ENCODE results near the gene DCC.

The DCC gene

GRCh38 chr18:52510139-52510538 is 170.1 kb downstream of the DCC start:
- DNase-seq, result no peak

- no peak for DNase-seq
Measured at GRCh38 chr18:52518086-52518485, 178.1 kb downstream of the DCC start.

GRCh38 chr18:52519021-52519420 is 179.0 kb downstream of the DCC start:
- no peak for DNase-seq

- DNase-seq, result no peak
Measured at GRCh38 chr18:52523566-52523965, 183.6 kb downstream of the DCC start.

- no peak for DNase-seq
Measured at GRCh38 chr18:52531836-52532235, 191.8 kb downstream of the DCC start.

GRCh38 chr18:52536039-52536438 is 196.0 kb downstream of the DCC start:
- DNase-seq, result no peak

GRCh38 chr18:52537261-52537660 is 197.3 kb downstream of the DCC start:
- DNase-seq, result peak in 1 of 2 experiments; percentile 4

- no peak for DNase-seq
Measured at GRCh38 chr18:52541056-52541455, 201.1 kb downstream of the DCC start.

- no peak for DNase-seq
Measured at GRCh38 chr18:52544086-52544485, 204.1 kb downstream of the DCC start.

GRCh38 chr18:52546686-52547346 is 206.8 kb downstream of the DCC start:
- no peak for DNase-seq

- peak; percentile 77 to 93 for DNase-seq
Measured at GRCh38 chr18:52553441-52553840, 213.4 kb downstream of the DCC start.

GRCh38 chr18:52554180-52554579 is 214.2 kb downstream of the DCC start:
- DNase-seq, result no peak

GRCh38 chr18:52567360-52567759 is 227.4 kb downstream of the DCC start:
- DNase-seq, result no peak

- DNase-seq, result no peak
Measured at GRCh38 chr18:52569492-52569891, 229.5 kb downstream of the DCC start.

- DNase-seq, result no peak
Measured at GRCh38 chr18:52570975-52571374, 231.0 kb downstream of the DCC start.

GRCh38 chr18:52572036-52573000 is 232.3 kb downstream of the DCC start:
- no peak for DNase-seq

GRCh38 chr18:52577795-52578194 is 237.8 kb downstream of the DCC start:
- DNase-seq, result peak in 1 of 2 experiments; percentile 23

- DNase-seq, result no peak
Measured at GRCh38 chr18:52582061-52582460, 242.1 kb downstream of the DCC start.

GRCh38 chr18:52582516-52582915 is 242.5 kb downstream of the DCC start:
- no peak for DNase-seq

- no peak for DNase-seq
Measured at GRCh38 chr18:52588931-52589330, 248.9 kb downstream of the DCC start.

GRCh38 chr18:52596748-52597435 is 256.9 kb downstream of the DCC start:
- peak in 1 of 2 experiments; percentile 24 for DNase-seq

GRCh38 chr18:52598921-52599320 is 258.9 kb downstream of the DCC start:
- no peak for DNase-seq

GRCh38 chr18:52602820-52603219 is 262.8 kb downstream of the DCC start:
- DNase-seq, result no peak

- DNase-seq, result no peak
Measured at GRCh38 chr18:52605345-52605744, 265.3 kb downstream of the DCC start.
